Thyroid gland (tissue), 4 donors: ENCODE results near the gene LEF1. TPM values are rescaled to one million over a fixed set of nuclear protein-coding genes. Genes with fewer than 3 reads are reported as not detected.

ENCODE experiments used
- DNase-seq, 2 donors: peaks; one replicate each; pipeline ENCODE4 v3.0.0-alpha.2; 2019
- H3K27ac ChIP-seq, 3 donors: fragments of 200-600 bp; sonication (generic); 1 replicate in 2 of 3; 2 replicates in 1 of 3; pipeline ENCODE4 v1.5.1; 2016 to 2019; ENCODE audit warnings: mild to moderate bottlenecking in 1 of 3, moderate library complexity in 1 of 3
- H3K27me3 ChIP-seq: fragments of 200-600 bp; sonication (generic); one replicate; pipeline ENCODE4 v1.5.1; 2019
- H3K36me3 ChIP-seq, 2 donors: fragments of 200-600 bp; sonication (generic); one replicate each; pipeline ENCODE4 v1.5.1; 2016 to 2019
- H3K4me1 ChIP-seq, 2 donors: fragments of 200-600 bp; sonication (generic); one replicate each; pipeline ENCODE4 v1.5.1; 2017 to 2019
- H3K4me3 ChIP-seq, 3 donors: fragments of 200-600 bp; sonication (generic); replicated peaks in 1 of 3; 1 replicate in 2 of 3; 2 replicates in 1 of 3; pipeline ENCODE4 v1.5.1; 2016; ENCODE audit warnings: mild to moderate bottlenecking in 1 of 3
- H3K9me3 ChIP-seq: fragments of 200-600 bp; sonication (generic); one replicate; pipeline ENCODE4 v1.5.1; 2017
- POLR2A ChIP-seq, 2 donors: fragments of 450-650 bp; IDR thresholded peaks; one replicate each; pipeline ENCODE4 v1.6.1; 2017; ENCODE audit warnings: antibody characterized with exemption in 2 of 2, mild to moderate bottlenecking in 2 of 2, moderate library complexity in 1 of 2
- WGBS, 2 donors: methylation state at CpG; one replicate each; pipeline ENCODE4 v1.1.5; 2017; 5-methylcytosine and 5-hydroxymethylcytosine counted together
- intact Hi-C: fragments of 100-400 bp; cut with DNase I; formaldehyde crosslinking; loops from one replicate; pipeline ENCODE4 v1.15.1; 2023
- total RNA-seq, 4 donors: library from RNA; depleted of rRNA; stranded (reverse); fragments of >200 nt; gene quantifications; one replicate each; pipeline ENCODE4 v1.2.3, GENCODE V29; 2016
- TF ChIP-seq, protein P1 (sequence below), 6 experiments: fragments of 200-600 bp in 3 of 6; fragments of 450-650 bp in 3 of 6; sonication (generic) in 3 of 6; IDR thresholded peaks; one replicate each; pipeline ENCODE4 v1.5.1; 2016 to 2019; ENCODE audit warnings: antibody characterized with exemption in 6 of 6, mild to moderate bottlenecking in 2 of 6, inconsistent platforms in 1 of 6, moderate library complexity in 1 of 6

LEF1 gene
- total RNA-seq, 4 donors from 2014 or later: 4.2 to 24.3 (median 9.9) TPM

DNA sequence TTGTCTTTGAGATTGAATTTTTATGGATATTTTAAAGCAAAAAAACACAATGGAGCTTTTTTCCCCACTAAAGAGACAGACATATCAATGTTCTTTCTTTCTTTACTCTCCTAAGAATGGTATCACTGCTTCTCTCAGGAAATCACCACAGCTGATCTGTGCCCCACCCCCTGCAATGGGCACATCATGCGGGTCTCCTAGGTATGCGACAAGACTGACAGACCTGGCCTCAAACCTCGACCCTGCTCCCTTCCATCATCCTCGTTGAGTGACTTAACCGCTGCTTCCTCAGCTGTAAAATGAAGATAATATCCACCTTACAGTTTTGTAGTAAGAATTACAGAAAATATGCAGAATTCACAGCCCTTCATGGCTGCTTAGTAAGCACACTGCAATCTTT, 58.3 kb downstream of the LEF1 start:
- Histone ChIP-seq H3K27ac (no peak overlapping the region), H3K27me3 (no peaks in the 10 kb centered on the region), H3K4me3 (no peak overlapping the region), H3K36me3 (no peaks in the 10 kb centered on the region), H3K4me1 (peaks cover 0 to 13% of the 10 kb centered on the region in 2 donors), H3K9me3 (no peaks in the 10 kb centered on the region)
- intact Hi-C loops: no loop called here
- TF ChIP-seq, protein P1, sequence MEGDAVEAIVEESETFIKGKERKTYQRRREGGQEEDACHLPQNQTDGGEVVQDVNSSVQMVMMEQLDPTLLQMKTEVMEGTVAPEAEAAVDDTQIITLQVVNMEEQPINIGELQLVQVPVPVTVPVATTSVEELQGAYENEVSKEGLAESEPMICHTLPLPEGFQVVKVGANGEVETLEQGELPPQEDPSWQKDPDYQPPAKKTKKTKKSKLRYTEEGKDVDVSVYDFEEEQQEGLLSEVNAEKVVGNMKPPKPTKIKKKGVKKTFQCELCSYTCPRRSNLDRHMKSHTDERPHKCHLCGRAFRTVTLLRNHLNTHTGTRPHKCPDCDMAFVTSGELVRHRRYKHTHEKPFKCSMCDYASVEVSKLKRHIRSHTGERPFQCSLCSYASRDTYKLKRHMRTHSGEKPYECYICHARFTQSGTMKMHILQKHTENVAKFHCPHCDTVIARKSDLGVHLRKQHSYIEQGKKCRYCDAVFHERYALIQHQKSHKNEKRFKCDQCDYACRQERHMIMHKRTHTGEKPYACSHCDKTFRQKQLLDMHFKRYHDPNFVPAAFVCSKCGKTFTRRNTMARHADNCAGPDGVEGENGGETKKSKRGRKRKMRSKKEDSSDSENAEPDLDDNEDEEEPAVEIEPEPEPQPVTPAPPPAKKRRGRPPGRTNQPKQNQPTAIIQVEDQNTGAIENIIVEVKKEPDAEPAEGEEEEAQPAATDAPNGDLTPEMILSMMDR (IDR thresholded peaks at IDR 0.05): no peak
- TF ChIP-seq POLR2A (IDR thresholded peaks at IDR 0.05): no peak
- DNase-seq: no peak
- WGBS, 2 donors: 89 to 90% methylated on average over 5 of the region's 5 CpGs

DNA sequence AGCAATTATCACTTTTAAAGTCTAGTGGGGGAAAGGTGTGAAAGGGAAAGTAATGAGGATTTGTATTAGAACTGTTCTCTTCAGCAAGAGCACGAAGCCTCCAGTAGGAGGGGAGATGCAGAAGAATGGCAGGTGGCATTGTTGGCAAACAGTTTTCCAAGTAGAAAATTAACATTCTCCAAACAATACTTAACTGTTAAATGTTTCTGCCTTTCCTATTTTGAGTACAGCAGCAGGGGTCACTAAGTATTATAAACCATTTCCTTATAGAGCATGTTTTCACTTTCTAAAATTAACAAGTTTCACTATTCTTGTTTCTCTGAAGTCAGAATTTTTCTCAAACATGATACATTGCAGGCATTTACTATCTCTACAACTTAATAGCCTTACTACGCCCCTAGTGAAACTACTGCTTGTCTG, 58.7 kb downstream of the LEF1 start:
- DNase-seq: no peak
- H3K4me1 ChIP-seq: peaks cover 0 to 13% of the 10 kb centered on the region in 2 donors
- no peaks in the 10 kb centered on the region for H3K9me3 ChIP-seq
- 82 to 96% methylated on average over 2 of the region's 2 CpGs for WGBS, 2 donors
- intact Hi-C loops: no loop called here
- H3K36me3 ChIP-seq: no peaks in the 10 kb centered on the region
- no peak overlapping the region for H3K4me3 ChIP-seq
- no peaks in the 10 kb centered on the region for H3K27me3 ChIP-seq
- TF ChIP-seq, protein P1 (IDR thresholded peaks at IDR 0.05): no peak
- TF ChIP-seq POLR2A (IDR thresholded peaks at IDR 0.05): no peak
- H3K27ac ChIP-seq: no peak overlapping the region

DNA sequence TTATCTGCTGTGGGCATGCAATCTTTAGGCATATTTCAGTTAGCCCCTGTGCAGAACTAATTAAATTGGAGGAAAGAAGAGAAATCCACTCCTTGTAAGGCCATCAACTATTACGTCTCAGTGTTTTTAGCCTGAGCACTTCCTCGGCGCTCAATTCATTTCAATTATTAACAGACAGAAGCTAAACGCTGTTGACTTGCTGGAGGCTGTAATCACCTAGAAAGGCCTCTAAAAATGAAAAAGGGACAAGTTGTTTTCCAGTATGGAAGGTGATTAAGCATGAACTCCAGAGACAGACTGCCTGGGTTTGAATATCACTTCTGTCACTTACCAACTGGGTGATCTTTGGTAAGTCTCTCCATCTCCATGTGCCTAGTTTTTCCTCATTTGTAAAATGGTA, 59.6 kb downstream of the LEF1 start:
- Histone ChIP-seq H3K27me3 (no peaks in the 10 kb centered on the region), H3K9me3 (no peaks in the 10 kb centered on the region), H3K27ac (no peak overlapping the region), H3K36me3 (no peaks in the 10 kb centered on the region), H3K4me3 (no peak overlapping the region), H3K4me1 (peaks cover 0 to 13% of the 10 kb centered on the region in 2 donors)
- no peak for DNase-seq
- TF ChIP-seq POLR2A (IDR thresholded peaks at IDR 0.05): no peak
- TF ChIP-seq, protein P1 (IDR thresholded peaks at IDR 0.05): no peak
- intact Hi-C loops: no loop called here
- WGBS, 2 donors: 92% methylated on average over 4 of the region's 4 CpGs

DNA sequence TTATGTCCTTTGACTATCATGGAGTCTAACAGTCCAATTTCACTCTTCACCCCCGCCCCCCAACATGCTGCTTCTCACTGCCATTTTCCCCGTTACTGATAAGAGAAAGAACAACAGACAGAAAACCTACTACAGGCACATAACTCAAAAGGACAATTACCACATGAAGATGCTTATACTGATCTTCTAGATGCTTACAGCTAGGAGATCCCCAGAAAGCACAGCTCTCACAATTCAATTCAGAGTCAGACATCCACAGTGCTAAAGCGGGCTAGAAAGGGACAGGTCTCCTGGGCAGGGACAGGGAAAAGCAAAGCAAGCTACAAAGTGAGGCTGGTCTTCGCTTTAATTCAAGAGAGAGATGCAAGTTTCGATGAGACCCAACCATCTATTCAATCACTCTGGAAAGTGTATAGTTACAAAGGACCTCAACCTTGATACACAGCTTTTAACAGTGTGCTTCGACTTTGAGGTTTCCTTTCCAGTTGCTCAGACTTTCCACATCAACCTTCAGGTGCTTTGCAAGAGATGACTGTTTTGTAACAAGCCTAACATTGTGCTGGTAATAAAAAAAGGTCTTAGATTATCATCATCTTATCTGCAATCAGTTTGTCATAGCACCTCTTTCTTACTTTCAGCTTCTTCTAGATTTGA, 60.9 kb downstream of the LEF1 start:
- intact Hi-C loops: no loop called here
- WGBS, 2 donors: 95 to 96% methylated on average over 6 of the region's 6 CpGs
- no peak overlapping the region for H3K27ac ChIP-seq
- no peaks in the 10 kb centered on the region for H3K27me3 ChIP-seq
- no peak for DNase-seq
- H3K4me1 ChIP-seq: peaks cover 0 to 6% of the 10 kb centered on the region in 2 donors
- no peaks in the 10 kb centered on the region for H3K36me3 ChIP-seq
- H3K9me3 ChIP-seq: no peaks in the 10 kb centered on the region
- H3K4me3 ChIP-seq: no peak overlapping the region
- no peak for TF ChIP-seq POLR2A (IDR thresholded peaks at IDR 0.05)

DNA sequence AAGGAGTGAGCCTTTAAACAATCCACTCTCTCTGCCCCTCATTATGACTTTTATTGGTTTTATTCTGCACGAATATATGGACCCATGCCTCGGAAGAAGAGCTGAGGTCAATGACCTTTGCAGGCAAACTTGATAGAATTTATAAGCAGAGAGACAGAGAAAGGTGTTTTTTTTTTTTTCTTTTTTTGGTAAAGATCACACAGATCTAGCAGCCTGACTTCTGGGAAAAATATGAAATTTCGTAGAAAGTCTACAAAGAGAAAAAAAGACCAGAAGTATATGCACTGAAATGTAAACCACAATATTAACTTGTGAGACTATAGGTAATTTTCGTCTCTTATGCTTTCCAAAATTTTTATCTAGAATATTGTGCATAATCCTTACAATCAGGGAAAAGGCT, 61.6 kb downstream of the LEF1 start:
- WGBS, 2 donors: 85 to 90% methylated on average over 4 of the region's 4 CpGs
- DNase-seq: no peak
- Histone ChIP-seq H3K9me3 (no peaks in the 10 kb centered on the region), H3K36me3 (no peaks in the 10 kb centered on the region), H3K27me3 (no peaks in the 10 kb centered on the region), H3K27ac (no peak overlapping the region), H3K4me1 (no peaks in the 10 kb centered on the region), H3K4me3 (no peak overlapping the region)
- TF ChIP-seq, protein P1 (IDR thresholded peaks at IDR 0.05): no peak
- no peak for TF ChIP-seq POLR2A (IDR thresholded peaks at IDR 0.05)
- intact Hi-C loops: no loop called here
